ENCODE data around the gene NUAK1.

NUAK1 gene

DNA sequence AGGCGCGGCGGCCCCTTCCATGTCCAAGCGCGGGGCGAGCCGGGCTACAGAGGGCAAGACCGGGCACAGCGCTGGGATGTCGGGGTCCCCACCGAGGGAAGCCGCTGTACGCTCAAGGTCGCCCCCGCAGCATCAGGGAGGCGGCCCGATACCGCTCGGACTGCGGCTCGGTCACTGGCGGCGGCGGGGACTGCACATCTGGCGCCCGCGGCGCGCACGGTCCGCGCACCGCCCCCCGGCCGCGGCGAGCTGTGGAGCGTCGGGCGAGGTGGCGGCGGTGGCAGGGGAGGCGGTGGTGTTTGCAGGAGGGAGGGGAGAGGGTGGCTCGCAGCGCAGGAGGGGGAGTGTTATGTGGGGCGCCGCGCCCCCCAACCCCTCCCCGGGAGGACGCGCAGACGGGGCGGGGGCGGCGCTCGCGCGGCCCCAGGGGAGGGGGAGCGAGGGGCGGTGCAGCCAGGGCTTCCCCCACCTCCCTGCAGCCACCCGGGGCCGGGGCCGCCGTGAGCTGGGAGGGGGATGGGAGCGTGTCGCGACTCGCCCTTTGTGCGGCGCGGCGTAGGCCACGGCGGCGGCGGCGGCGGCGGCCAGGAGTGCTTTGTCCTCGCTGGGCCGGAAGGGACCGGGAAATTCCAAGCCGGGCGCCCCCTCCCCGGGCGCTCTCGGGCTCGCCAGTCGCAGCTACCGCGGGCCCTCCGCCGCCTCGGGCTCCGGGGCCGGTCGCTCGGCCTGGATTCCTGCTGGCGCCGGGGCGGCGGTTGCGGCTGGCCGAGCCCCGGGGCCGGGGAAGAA, at the start of gene NUAK1:
TSS of gene NUAK1 (minus strand) at position 322 of the 789 bp plus-strand sequence. CDS start at position 21, 301 bp downstream.
- peak; percentile 23 for DNase-seq

DNA sequence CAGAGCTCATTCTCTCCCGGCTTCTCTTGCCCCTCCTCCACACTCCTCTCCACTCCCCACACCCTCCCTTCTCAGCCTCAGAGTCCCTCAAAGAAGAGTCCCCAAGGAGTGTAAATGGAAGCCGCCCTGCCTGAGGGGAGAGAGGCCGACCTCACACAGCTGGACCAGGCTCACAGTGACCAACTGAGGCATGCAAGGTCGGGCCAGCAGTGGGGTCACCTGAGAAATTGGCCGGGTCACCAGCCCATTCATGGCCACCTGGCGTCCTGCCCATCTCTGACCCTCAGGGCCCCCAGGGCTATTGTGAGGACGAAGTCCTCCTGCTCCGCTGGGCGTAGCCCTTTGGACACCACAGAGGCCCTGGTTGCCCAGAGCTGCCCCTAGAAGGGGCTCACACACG, 49.5 kb upstream of the NUAK1 start:
- no peak for DNase-seq

DNA sequence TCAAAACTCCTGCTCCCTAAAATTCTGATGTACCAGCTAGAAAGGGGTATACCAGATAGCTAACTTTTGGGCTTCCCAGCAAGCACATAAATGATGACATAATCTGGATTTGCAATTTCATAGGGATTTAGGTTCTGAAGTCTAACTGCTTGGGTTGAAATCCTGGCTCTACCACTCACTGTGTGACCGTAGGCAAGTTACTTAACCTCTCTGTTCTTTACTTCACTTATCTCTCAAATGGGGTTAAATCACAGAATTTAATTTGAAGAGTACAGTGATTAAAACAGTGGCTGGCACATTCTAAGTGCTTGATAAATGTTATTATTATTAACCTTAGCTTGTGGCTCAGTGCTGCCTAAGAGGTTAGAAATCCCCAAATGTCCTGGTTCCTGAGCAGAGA, 49.1 kb upstream of the NUAK1 start:
- DNase-seq: no peak

DNA sequence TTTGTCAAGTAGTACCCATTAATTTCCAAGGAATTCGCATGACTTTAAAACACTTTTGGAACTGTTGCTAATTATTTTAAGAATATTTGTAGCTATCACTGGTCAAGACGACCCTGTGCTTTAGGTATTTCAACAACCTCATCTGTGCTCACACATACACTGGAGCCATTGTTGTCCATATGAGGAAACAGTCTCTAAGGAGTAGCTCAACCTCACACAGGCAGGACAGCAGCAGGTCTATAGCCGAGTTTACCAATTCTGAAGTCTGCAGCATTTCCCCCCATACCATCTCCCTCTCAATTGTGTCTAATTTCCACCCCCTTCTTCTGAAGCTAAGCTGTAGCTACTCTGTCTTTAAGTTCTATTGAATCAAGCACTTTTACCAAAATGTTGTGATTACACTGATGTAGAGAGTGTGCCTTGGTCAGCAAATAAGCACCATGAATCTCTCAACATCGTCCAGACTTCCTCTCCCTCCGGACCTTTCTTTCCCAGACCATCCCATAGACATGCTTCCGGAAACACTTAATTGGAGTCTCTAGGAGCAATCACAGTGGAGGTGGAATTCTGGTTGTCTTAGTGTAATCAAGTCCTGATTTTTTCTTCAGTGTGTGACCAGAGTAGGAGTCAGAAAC, 48.5 kb upstream of the NUAK1 start:
- no peak for DNase-seq

DNA sequence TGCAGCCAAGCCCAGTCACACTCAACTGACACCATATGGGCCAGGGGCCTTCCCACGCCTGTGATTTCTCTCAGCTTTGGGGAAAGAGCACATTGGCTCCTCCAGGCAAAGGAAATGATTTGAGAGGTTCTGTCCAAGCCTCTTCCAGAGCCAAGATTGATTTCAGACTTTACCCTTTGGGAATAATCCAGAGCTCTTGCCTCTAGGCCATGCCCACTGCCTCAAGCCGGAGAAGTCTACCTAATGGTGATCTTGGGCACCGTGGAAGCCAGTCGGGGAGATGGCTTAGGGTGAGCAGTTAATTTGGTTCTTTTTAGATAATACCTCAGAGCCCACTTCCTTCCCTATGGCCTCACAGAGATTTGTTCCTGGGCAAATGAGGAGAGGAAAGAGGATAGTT, 45.0 kb upstream of the NUAK1 start:
- no peak for DNase-seq

DNA sequence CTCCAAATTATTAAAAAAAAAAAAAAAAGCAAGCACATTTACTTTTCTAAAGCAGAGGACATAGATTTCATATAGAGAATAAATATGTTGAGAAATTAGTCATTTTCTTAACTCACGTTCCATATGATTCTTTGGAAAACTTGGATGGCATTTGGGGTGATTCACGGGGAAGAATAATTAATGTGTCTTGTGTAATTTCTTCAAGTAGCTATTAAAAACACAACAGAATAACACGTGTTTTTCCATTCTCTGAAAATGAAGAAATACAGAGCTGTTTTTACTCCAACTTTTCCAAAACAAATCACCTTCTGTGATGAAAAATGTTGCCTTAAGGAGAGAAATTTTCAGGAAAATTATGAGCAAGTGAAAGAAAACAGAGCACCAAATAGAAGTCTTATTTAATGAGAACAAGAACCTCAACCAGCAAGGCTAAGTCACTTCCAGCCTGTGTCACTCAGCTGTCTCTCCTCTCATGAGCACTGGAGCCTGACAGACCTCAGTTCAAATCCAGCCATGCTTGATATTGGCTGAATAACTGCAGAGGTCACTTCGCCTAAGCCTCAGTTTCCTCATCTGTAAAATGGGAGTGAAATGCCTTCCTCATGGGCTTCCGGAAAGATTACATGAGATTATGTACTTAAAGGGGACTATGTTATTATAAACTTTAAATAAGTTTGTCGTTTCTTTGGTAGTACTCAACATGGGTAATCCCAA, 42.8 kb upstream of the NUAK1 start:
- no peak for DNase-seq

DNA sequence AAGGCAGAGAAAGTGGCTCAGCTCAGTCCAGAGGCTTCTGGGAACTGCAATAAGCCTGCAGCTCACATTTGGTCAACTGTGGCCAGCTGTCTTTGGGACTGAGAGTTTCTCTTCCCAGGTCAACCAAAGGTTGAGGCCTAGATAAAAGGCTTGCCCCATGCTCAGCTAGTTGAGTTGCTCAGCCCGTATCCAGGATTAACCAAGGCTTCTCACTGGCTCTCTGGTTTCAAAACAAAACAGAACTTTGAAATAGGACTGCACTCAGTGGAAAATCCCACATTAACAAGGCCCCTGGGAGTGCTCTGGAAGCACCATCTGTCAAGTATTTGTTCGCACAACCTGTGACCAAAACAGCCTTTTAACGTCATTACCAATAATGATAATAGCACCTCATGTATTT, 40.3 kb upstream of the NUAK1 start:
- no peak for DNase-seq

DNA sequence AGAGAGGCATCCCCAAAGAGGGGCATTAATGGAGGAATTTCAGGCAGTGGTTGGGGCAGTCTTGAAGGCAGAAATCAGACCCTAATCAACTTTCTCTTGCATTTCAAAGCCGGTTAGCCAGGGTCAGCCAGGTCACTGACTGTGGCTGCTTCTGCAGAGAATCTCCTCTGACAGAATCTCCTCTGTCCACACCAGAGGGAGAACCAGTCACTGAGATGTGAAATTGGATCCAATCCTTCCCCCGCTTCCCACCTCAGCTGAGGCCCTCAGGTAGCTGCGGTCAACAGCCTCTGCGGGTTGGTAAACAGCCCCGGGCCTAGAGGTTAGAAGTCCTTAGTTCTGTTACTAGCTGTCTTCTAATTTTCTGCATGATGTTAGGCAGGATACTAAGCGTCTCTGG, 39.8 kb upstream of the NUAK1 start:
- no peak for DNase-seq

DNA sequence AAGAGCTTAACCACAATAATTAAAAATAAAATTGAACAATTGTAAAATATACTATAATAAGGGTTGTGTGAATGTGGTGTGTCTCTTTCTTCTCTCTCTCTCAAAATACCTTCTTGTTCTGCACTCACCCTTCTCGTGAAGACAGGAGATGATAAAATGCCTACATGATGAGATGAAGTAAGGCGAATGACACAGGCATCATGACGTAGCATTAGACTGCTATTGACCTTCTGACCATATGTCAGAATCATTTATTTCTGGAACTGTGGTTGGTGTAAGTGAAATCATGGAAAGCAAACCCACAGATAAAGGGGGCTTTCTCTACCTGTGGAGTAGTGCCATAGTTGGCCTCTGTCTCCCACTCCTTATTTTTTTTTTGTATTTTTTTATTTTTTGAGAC, 37.8 kb upstream of the NUAK1 start:
- no peak for DNase-seq

DNA sequence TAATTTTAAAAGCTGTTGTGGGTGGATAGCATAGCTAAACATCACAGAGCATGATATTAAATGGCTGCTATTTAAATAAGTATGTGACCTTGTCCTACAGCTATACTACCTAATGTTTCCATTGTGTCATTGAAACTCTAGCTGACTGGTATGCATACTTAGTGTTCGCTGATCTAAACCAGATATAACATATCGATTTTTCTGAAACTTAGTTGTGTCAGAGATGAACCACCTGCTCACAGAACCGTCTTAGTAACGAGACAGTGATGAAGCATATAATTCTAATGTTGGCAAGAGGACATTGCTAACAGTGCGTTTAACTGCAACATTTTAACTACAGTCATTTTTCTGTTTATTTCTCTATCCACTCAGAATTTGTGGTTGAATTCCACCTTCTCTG, 36.1 kb upstream of the NUAK1 start:
- DNase-seq: no peak

DNA sequence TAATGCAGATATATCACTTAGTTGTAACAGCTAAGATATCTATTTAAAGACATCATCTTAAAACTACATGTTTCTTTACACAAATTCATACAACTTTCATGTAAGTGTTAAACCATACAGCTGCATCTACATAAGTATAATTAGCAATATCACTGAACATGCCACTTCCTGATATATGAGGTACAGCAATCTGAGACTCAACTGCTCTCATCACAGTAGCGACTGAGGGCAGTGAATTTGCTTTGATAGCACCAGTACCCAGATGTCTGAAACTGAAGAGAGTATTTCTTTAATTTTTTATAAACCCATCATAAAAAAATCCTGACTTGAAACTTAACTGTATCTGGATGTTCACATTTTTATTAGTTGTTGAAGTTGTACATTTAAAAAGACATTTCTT, 34.7 kb upstream of the NUAK1 start:
- no peak for DNase-seq

DNA sequence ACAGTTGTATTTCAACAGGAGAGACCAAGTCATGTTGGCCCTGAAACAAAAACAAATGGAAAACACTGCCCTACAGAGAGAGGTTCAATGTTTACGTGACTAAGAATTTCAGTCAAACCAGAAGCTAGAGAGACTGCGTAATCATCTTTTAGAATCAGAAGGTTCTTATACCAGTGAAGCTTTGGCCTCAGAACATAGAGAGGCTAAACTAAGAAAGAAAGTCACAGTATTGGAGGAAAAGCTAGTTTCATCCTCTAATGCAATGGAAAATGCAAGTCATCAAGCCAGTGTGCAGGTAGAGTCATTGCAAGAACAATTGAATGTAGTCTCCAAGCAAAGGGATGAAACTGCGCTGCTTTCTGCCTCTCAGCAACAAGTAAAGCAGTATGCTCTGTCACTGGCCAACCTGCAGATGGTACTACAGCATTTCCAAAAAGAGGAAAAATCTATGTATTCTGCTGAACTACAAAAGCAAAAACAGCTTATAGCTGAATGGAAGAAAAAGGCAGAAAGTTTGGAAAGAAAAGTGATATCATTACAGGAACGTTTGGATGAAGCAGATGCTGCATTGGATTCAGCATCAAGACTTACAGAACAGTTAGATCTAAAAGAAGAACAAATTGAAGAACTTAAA, 32.5 kb upstream of the NUAK1 start:
- no peak for DNase-seq

DNA sequence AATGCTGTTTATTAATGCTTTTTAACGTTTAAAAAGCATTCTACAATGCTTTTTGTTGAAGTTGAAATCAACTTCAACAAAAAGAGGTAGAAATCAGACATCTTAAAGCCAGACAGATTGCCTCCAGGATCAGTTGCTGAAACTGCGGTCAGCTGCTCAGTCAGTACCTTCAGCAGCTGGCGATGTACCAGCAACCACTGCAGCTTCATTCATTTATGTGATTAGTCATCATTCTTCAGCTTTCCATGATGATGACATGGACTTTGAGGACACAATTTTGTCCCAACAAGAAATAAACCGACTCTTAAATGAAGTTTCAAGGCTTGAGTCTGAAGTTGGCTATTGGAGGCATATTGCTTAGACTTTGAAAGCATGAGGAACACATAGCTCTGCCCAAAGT, 31.5 kb upstream of the NUAK1 start:
- no peak for DNase-seq

DNA sequence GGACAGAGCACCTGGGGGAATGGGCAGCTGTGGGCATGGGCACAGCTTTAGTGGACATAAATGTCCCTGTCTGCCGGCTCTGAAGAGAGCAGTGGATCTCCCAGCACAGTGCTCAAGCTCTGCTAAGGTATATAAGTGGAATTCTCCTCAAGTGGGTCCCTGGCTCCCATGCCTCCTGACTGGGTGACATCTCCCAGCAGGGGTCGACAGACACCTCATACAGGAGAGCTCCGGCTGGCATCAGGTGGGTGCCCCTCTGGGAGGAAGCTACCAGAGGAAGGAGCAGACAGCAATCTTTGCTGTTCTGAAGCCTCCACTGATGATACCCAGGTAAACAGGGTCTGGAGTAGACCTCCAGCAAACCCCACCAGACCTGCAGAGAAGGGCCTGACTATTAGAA, 25.0 kb upstream of the NUAK1 start:
- DNase-seq: no peak

DNA sequence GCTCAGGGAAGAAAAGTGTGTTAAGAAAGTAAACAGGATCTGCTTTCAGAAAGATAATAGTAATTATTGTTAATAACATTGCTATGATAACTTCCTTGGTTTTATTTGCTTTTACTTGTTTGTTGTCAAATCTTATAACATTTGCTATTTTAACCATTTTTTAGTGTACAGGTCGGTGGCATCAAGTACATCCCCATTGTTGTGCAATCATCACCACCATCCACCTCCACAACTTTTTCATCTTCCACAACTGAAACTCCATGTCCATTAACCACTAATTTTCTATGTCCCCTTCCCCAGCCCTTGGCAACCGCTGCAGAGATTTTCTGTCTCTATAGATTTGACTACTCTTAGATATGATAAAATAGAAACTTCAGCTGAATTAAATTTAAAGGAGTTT, 22.7 kb upstream of the NUAK1 start:
- DNase-seq: no peak

DNA sequence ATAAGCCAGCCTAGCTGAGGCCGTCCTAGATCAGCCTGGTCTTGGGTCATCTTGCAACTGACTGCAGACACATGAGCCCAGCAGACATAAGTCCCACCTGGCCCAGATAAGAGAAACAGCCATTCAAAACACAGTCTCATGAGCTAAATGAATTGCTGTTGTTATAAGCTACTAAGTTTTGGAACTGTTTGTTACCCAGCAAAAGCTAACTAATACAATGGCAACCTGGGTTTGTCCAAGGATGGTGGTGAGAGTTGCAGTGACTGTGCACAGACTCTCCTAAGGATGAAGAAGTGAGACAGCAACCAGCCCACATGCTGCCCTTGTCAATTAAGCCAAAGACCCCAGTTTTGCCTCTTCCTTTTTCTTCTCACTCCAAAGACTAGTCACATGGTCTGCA, 22.2 kb upstream of the NUAK1 start:
- no peak for DNase-seq

DNA sequence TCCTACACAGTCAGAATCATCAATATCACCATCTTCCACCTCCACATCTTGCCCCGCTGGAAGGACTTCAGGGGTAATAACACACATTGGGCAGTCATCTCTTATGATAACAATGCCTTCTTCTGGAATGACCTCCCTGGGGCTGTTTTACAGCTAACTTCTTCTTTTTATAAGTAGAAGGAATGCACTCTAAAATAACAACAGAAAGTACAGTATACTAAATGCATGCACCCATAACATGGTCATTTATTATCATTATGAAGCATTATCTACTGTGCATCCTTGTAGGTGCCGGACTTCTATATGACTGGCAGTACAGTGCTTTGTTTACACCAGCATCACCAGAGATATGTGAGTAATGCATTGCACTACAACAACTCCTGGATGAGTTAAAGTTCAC, 19.0 kb upstream of the NUAK1 start:
- DNase-seq: no peak

DNA sequence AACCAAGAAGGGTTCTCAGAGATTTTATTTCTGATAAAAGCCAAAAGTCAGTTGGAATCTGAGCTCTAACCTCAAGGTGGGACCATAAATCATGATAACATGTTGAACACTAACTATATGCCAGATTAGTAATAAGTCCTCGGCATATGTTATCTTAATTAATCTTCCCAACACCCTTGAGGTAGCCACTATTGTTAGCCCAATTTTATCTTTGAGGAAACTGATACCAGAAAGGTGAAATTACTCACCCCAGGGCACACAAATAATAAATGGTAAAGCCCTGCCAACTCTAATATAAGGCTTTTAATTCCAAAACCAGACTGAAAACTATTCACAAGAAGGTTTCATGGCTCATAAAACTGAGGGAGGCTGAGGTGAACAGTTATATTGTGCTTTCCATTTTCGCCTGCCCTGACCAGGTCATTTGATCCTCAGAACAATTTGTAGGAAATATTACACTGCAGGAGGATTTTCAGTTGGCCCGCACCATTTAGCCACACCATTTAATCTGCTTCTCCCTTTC, 16.1 kb upstream of the NUAK1 start:
- no peak for DNase-seq

DNA sequence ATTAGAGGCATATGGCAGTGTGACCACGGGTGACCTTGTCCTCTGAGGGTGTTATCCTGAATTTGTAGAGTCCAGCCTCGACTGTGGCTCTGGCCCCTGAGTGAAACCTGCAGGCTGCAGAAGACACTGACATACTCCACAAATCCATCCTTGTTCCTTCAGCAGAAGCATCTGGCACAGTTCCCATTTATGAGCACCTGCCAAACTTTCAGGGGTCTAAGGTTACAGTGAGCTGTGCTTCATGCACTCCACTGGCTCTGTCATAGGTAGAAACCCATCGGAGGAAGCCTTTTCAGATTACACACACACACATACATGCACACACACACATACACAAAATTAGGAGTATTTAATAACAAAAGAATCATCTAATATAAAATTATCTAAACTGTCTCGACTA, 13.6 kb upstream of the NUAK1 start:
- no peak for DNase-seq

DNA sequence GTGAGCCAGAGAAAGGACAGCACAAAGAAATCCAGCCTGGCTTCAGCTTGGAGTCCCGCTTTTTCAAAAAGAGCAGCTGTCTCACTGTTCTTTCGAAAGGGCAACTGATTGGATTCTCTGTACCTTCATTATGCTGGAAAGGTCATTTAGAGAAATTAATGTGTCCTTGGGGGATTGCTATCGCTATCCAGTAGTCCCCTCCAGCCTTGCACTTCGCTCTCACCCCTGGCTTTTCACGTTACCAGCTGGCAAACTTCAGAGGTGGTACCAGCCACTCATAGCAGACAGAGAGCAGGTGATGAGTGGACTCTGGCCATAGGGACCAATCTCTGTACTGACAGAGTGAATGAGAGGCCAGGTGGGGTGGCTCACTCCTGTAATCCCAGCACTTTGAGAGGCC, 11.8 kb upstream of the NUAK1 start:
- DNase-seq: no peak

DNA sequence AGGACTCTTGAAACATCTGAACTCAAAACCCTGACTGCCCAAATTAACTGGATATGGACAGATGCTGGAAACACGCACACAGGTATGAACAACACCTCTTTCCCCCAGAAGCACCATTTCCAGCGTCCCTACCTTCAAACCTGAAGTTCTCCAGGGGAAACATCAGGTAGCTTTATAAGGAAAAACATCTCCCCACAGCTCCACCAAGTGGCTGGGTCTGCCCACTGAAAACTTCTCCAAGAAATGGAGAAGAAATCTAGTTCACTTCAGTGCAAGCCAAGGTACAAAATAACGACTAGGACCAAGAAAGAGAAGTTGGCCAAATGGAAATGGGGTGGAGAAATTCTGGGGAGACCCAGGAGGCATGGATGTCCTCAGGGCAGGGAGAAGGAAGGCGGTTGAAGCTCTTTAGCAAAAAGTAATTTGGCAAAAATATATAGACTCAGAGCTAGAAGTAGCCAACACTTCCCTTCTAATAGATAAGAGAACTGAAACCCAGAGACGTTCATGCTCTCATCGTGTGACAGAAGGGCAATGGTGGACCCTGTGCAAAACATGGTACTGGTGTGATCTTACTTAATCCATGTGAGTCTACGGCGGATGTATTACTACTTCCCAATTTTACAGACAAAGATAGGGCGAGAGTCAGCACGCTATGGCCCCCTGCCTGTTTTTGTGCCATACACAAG, 10.5 kb upstream of the NUAK1 start:
- no peak for DNase-seq

DNA sequence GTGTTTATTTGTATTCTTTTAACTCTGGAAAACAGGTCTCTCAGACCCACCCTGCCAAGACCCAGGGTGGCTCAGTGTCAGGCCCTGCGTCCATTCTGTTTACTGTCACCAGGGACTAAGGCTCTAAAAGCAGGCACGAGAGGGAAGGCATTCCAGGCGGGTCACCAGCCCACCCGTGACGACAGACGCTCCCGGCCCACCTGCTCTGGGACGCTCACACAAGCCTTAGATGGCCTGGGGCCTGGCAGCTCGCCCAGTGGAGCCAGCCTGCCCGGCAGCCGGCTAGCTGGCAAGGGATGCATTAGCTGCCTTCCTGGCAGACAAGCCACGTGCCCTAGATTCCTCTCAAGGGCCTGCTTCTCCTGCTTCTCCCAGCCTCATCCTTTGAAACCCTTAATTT, 9.2 kb upstream of the NUAK1 start:
- DNase-seq: no peak

DNA sequence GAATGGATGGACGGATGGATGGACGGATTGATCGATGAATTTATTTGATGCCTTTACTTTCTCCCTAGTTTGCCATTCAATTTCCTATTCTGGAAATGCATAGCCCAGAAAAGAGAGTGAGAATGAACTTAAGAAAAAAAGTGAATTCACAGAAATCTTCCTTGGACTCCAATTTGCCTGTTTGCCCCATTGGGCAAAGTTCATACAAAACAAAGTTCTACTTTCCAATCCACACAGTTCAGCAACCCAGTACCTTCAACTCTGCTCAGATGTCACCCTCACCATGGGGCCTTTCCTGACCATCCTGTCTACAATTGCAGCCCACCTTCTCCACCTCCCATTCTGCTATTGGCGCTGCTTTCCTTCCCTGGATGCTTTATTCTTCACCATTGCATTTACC, 8.2 kb upstream of the NUAK1 start:
- DNase-seq: no peak
